Measurements from ENCODE around the gene FBXW4. TPM values are rescaled to one million over a fixed set of nuclear protein-coding genes. Genes with fewer than 3 reads are reported as not detected.

Gene FBXW4
- total and polyA plus RNA-seq, 9 of the 15 experiments (the other 6 are each of a cell fraction or from before 2014, with no cell fraction given): 1.0 to 10.6 (median 5.4) TPM

DNA sequence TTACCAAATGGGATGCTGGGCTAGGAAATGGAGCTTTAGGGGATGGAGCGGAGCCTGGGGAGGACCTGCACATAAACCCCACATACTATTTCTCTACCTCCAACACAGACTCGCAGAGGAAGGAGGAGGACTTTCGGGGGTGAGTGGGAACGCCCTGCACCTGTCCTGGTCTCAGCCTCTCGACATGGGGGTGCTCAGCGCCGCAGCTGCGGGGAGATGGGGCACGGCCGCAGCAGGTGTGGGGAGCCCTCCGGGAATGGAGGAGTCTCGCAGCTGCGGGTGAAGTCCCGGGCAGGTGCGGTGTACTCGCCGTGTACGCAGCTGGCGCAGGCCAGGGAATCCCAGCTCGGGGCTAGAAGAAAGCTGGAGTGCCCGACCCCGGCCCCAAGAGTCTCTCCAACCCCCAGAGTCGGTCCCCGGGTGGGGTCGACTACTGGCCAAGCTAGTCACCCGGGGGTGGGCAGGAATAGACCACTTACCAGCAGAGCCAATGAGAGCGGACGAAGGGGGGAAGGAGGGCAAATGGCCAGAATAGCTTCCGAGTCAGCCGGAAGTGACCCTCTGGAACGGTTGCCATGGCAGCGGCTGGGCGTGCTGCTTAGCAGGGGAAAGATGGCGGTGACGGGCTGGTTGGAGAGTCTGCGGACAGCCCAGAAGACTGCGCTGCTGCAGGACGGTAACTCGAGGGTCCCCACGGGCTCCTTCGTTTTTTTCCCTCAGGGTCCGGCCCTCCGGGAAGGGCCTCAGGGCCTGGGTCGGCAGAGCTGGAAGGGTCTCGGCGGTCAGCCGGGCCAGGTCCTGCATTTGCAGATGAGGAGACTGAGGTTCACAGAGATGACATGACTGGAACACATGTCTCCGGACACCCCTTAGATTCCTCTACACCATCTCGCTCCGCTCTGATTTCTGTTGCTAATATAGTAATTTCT, 107.0 kb downstream of the FBXW4 start, which contains the start of the genes DPCD and POLL (continued):
- TF ChIP-seq ATF7 (IDR thresholded peaks at IDR 0.05) (no peak), SIRT6 (IDR thresholded peaks at IDR 0.05; ENCODE audit: low read depth, low read length) (no peak), KDM4B (IDR thresholded peaks at IDR 0.05; ENCODE audit: borderline replicate concordance in 2 of 2, low read depth in 1 of 2) (0 out of 4 replicates have a peak, but pooled peaks of 1 of the 2 experiments have one; percentile 69), RBM34 (IDR thresholded peaks at IDR 0.05; ENCODE audit: borderline replicate concordance, insufficient read depth, low read length) (no peak), ZNF134 (CRISPR knock-in tag; conservative IDR thresholded peaks at IDR 0.05) (no peak), TAL1 (IDR thresholded peaks at IDR 0.05) (no peak), ZBTB5 (IDR thresholded peaks at IDR 0.05) (no peak), ILF3 (IDR thresholded peaks at IDR 0.05; ENCODE audit: borderline replicate concordance) (no peak), POLR2A (conservative IDR thresholded peaks at IDR 0.05) (peak; percentile 68; the same call in 1 of the 2 replicates), JUNB (CRISPR knock-in tag; conservative IDR thresholded peaks at IDR 0.05) (no peak), HDAC2 (IDR thresholded peaks at IDR 0.05) (0 out of 2 replicates have a peak, but pooled peaks have one; percentile 19), ZNF766 (CRISPR knock-in tag; conservative IDR thresholded peaks at IDR 0.05) (no peak), HOMEZ (CRISPR knock-in tag; IDR thresholded peaks at IDR 0.05) (no peak), SP1 (CRISPR knock-in tag; IDR thresholded peaks at IDR 0.05) (peak; percentile 37; the same call in 1 of the 2 replicates), FOXK2 (conservative IDR thresholded peaks at IDR 0.05 in 1 of 2, IDR thresholded peaks at IDR 0.05 in 1 of 2; ENCODE audit: low read depth in 2 of 2) (peak in 1 of 2 experiments; percentile 35; a peak in 1 of 4 replicates), HNRNPLL (IDR thresholded peaks at IDR 0.05; ENCODE audit: low read depth, low read length, poor library complexity, severe bottlenecking) (peak; percentile 97), PURB (CRISPR knock-in tag; IDR thresholded peaks at IDR 0.05; ENCODE audit: low read depth) (no peak), U2AF2 (optimal IDR thresholded peaks at IDR 0.05; ENCODE audit: low read depth, low read length) (no peak)
- TF ChIP-seq, protein P1, sequence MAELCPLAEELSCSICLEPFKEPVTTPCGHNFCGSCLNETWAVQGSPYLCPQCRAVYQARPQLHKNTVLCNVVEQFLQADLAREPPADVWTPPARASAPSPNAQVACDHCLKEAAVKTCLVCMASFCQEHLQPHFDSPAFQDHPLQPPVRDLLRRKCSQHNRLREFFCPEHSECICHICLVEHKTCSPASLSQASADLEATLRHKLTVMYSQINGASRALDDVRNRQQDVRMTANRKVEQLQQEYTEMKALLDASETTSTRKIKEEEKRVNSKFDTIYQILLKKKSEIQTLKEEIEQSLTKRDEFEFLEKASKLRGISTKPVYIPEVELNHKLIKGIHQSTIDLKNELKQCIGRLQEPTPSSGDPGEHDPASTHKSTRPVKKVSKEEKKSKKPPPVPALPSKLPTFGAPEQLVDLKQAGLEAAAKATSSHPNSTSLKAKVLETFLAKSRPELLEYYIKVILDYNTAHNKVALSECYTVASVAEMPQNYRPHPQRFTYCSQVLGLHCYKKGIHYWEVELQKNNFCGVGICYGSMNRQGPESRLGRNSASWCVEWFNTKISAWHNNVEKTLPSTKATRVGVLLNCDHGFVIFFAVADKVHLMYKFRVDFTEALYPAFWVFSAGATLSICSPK (IDR thresholded peaks at IDR 0.05; ENCODE audit: borderline replicate concordance): no peak
- TF ChIP-seq, protein P2, sequence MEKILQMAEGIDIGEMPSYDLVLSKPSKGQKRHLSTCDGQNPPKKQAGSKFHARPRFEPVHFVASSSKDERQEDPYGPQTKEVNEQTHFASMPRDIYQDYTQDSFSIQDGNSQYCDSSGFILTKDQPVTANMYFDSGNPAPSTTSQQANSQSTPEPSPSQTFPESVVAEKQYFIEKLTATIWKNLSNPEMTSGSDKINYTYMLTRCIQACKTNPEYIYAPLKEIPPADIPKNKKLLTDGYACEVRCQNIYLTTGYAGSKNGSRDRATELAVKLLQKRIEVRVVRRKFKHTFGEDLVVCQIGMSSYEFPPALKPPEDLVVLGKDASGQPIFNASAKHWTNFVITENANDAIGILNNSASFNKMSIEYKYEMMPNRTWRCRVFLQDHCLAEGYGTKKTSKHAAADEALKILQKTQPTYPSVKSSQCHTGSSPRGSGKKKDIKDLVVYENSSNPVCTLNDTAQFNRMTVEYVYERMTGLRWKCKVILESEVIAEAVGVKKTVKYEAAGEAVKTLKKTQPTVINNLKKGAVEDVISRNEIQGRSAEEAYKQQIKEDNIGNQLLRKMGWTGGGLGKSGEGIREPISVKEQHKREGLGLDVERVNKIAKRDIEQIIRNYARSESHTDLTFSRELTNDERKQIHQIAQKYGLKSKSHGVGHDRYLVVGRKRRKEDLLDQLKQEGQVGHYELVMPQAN (IDR thresholded peaks at IDR 0.05; ENCODE audit: borderline replicate concordance): peak; percentile 88

All from K562 (cell line).